Measurements from ENCODE around the gene ARMC2.

DNA sequence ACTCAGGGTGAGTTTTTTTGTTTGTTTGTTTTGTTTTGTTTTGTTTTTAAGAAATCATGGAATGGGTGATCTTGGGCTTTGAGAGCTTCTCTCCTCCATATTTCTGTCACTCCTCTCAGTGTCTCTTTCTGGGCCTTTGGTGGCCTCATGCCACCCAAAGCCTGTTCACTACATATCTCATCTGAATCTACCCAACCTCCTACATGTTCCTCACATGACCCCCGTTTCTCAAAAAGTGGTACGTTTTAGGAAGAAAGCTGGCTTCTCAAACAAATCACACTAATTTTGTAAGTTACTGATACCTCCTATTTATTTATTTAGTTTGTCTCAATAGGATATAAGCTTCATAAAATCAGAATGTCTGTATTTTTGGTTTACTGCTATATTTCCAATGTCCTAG is 166.4 kb downstream of the ARMC2 start:
- TF ChIP-seq EZH2phosphoT487 (IDR thresholded peaks at IDR 0.05; ENCODE audit: borderline replicate concordance, low read depth, low read length) (no peak), CTCF (conservative IDR thresholded peaks at IDR 0.05; ENCODE audit: low read length) (no peak)

Data from OCI-LY7 (cell line).